PC-3 (cell line): ENCODE data around the gene IGF1. TPM values are rescaled to one million over a fixed set of nuclear protein-coding genes. Genes with fewer than 3 reads are reported as not detected.

Experiments used
- ATAC-seq: fragments of 200-7000 bp; cut with Tn5 transposase; 2 replicates; pipeline ENCODE4 v1.9.1; 2020; ENCODE audit warnings: mild to moderate bottlenecking, moderate library complexity
- BruUV-seq: library from RNA; stranded (reverse); fragments of 400-500 nt; replicated peaks from 2 replicates; lab custom pipeline; 2021; lab: Mats Ljungman, UMichigan
- CTCF ChIA-PET: fragments of 300-600 bp; sonication (Branson Sonifier 250); formaldehyde crosslinking; loops from one replicate; lab custom pipeline; 2022; ENCODE audit warnings: antibody characterized with exemption; lab: Charles Lee
- POLR2A ChIA-PET: fragments of 300-600 bp; sonication (Branson Sonifier 250); formaldehyde crosslinking; loops from one replicate; lab custom pipeline; 2022; ENCODE audit warnings: antibody characterized with exemption; ENCODE audit not compliant: unreplicated experiment; lab: Charles Lee
- DNase-seq: peaks from one replicate; pipeline ENCODE4 v3.0.0-alpha.2; 2015
- H2AFZ ChIP-seq: fragments of 300-600 bp; sonication (generic); 2 replicates; pipeline ENCODE4 v1.6.0; 2016; ENCODE audit warnings: antibody characterized with exemption, low read length
- H3F3A ChIP-seq: fragments of 300-600 bp; sonication (generic); one replicate; pipeline ENCODE4 v1.6.0; 2017; ENCODE audit warnings: antibody characterized with exemption, low read length, control low read depth, mild to moderate bottlenecking; ENCODE audit not compliant: unreplicated experiment
- H3K27ac ChIP-seq: fragments of 300-600 bp; sonication (generic); 2 replicates; pipeline ENCODE4 v1.5.1; 2016; ENCODE audit warnings: mild to moderate bottlenecking, low read length
- H3K27me3 ChIP-seq: fragments of 300-600 bp; sonication (generic); 2 replicates; pipeline ENCODE4 v1.6.1; 2016; ENCODE audit warnings: low read length, mixed read lengths
- H3K36me3 ChIP-seq: fragments of 300-600 bp; sonication (generic); 2 replicates; pipeline ENCODE4 v1.6.1; 2016; ENCODE audit warnings: low read depth, mixed run types, low read length, mixed read lengths
- H3K4me1 ChIP-seq: fragments of 300-600 bp; sonication (generic); 2 replicates; pipeline ENCODE4 v1.5.1; 2016; ENCODE audit warnings: low read length; ENCODE audit not compliant: insufficient read depth
- H3K4me2 ChIP-seq: fragments of 300-600 bp; sonication (generic); 2 replicates; pipeline ENCODE4 v1.6.0; 2016; ENCODE audit warnings: low read length
- H3K4me3 ChIP-seq: fragments of 300-600 bp; sonication (generic); 2 replicates; pipeline ENCODE4 v1.5.1; 2016; ENCODE audit warnings: mild to moderate bottlenecking, low read length, mixed read lengths
- H3K79me2 ChIP-seq: fragments of 300-600 bp; sonication (generic); 2 replicates; pipeline ENCODE4 v1.6.1; 2017; ENCODE audit warnings: low read length, mixed read lengths
- H3K9ac ChIP-seq: fragments of 300-600 bp; sonication (generic); 2 replicates; pipeline ENCODE4 v1.6.0; 2016; ENCODE audit warnings: mild to moderate bottlenecking, low read length
- H3K9me2 ChIP-seq: fragments of 300-600 bp; sonication (generic); replicated peaks from 2 replicates; pipeline ENCODE4 v1.6.1; 2016; ENCODE audit warnings: mixed run types, low read length, mixed read lengths
- H3K9me3 ChIP-seq: fragments of 300-600 bp; sonication (generic); 2 replicates; pipeline ENCODE4 v1.6.1; 2016; ENCODE audit warnings: low read length, mixed read lengths
- H4K20me1 ChIP-seq: fragments of 300-600 bp; sonication (generic); 2 replicates; pipeline ENCODE4 v1.6.1; 2016; ENCODE audit warnings: low read length, mixed read lengths
- EZH2 ChIP-seq: fragments of 300-600 bp; sonication (generic); IDR thresholded peaks from one replicate; pipeline ENCODE4 v1.6.1; 2017; ENCODE audit warnings: antibody characterized with exemption, mild to moderate bottlenecking, low read length; ENCODE audit not compliant: unreplicated experiment
- EZH2phosphoT487 ChIP-seq: fragments of 300-600 bp; sonication (generic); IDR thresholded peaks from 2 replicates; pipeline ENCODE4 v1.6.1; 2018; ENCODE audit warnings: mild to moderate bottlenecking, antibody characterized with exemption, low read length, borderline replicate concordance
- intact Hi-C: fragments of 100-400 bp; cut with micrococcal nuclease; formaldehyde crosslinking; loops from 2 replicates; pipeline ENCODE4 v1.9.0; 2023
- total RNA-seq: library from RNA; depleted of rRNA; stranded (reverse); fragments of >200 nt; gene quantifications from 2 replicates; pipeline ENCODE4 v1.2.3, GENCODE V29; 2014
- TF ChIP-seq, protein P1 (sequence below): fragments of 300-600 bp; sonication (generic); conservative IDR thresholded peaks from 2 replicates; pipeline ENCODE4 v1.5.1; 2017; ENCODE audit warnings: antibody characterized with exemption, low read depth, mild to moderate bottlenecking, low read length

Gene IGF1
- total RNA-seq, 1 experiment from 2014 or later, result not detected

DNA sequence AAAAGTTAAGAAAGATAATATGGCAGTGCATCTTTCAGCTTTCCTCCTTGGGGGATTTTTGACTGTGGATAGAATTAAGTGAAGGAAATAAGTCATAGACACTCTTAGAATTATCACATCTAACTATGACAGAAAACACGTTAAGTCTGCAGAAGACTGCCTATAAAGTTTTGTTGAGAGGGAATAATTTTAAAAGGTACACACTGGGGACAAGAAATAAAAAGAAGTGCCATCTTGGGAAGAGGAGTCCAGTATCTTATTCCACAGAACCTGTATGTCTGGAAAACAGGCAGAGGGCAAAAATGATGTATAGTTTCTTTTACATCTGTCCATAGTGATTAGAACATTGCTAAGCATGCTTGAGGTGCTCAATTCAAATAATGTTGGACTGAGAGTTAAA, 80.7 kb downstream of the IGF1 start:
- Histone ChIP-seq H3K4me2 (no peak overlapping the region), H3K79me2 (no peaks in the 10 kb centered on the region), H3K27me3 (no peaks in the 10 kb centered on the region), H3K4me1 (no peaks in the 10 kb centered on the region), H3K9ac (no peak overlapping the region), H3K9me3 (no peaks in the 10 kb centered on the region), H3F3A (no peaks in the 10 kb centered on the region), H3K4me3 (no peak overlapping the region), H3K27ac (no peak overlapping the region), H3K9me2 (no peaks in the 10 kb centered on the region), H3K36me3 (no peaks in the 10 kb centered on the region), H2AFZ (no peak overlapping the region), H4K20me1 (no peaks in the 10 kb centered on the region)
- ChIA-PET POLR2A (no interaction called here), CTCF (no interaction called here)
- ATAC-seq (no peak), DNase-seq (no peak)
- intact Hi-C loops, result no loop called here
- TF ChIP-seq, protein P1, sequence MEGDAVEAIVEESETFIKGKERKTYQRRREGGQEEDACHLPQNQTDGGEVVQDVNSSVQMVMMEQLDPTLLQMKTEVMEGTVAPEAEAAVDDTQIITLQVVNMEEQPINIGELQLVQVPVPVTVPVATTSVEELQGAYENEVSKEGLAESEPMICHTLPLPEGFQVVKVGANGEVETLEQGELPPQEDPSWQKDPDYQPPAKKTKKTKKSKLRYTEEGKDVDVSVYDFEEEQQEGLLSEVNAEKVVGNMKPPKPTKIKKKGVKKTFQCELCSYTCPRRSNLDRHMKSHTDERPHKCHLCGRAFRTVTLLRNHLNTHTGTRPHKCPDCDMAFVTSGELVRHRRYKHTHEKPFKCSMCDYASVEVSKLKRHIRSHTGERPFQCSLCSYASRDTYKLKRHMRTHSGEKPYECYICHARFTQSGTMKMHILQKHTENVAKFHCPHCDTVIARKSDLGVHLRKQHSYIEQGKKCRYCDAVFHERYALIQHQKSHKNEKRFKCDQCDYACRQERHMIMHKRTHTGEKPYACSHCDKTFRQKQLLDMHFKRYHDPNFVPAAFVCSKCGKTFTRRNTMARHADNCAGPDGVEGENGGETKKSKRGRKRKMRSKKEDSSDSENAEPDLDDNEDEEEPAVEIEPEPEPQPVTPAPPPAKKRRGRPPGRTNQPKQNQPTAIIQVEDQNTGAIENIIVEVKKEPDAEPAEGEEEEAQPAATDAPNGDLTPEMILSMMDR, result no peak
- TF ChIP-seq EZH2, result no peak
- TF ChIP-seq EZH2phosphoT487, result no peak
- no TSS peak for BruUV-seq

DNA sequence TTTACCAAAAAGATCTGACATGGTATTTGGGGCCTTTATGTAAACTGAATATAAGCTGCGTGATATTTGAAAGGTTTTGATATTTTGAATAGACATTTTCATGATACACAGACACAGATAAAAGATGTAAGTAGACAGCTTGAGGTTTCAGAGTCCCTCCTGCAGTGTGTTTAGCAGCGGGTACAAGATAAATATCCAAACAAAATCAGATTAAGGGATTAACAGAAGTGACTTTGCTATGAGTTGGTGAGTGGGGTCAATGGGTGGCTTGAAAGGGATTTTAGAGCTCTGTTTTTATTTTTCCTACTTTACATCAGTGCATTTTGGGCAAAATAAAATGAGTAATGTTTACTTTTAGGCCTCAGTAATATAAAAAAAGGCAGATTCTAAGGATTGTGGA, 84.1 kb downstream of the IGF1 start:
- H3K27ac ChIP-seq, result no peak overlapping the region
- no peaks in the 10 kb centered on the region for H3K79me2 ChIP-seq
- no peaks in the 10 kb centered on the region for H3K9me2 ChIP-seq
- ATAC-seq (no peak), DNase-seq (no peak)
- H3K27me3 ChIP-seq, result no peaks in the 10 kb centered on the region
- intact Hi-C loops, result no loop called here
- no peaks in the 10 kb centered on the region for H3K36me3 ChIP-seq
- H4K20me1 ChIP-seq, result no peaks in the 10 kb centered on the region
- ChIA-PET POLR2A (no interaction called here), CTCF (no interaction called here)
- H3K9me3 ChIP-seq, result no peaks in the 10 kb centered on the region
- TF ChIP-seq EZH2 (no peak), EZH2phosphoT487 (no peak)
- TF ChIP-seq, protein P1, result no peak
- H3K4me3 ChIP-seq, result no peak overlapping the region
- no peak overlapping the region for H3K4me2 ChIP-seq
- no peaks in the 10 kb centered on the region for H3K4me1 ChIP-seq
- no peak overlapping the region for H2AFZ ChIP-seq
- BruUV-seq, result no TSS peak
- no peaks in the 10 kb centered on the region for H3F3A ChIP-seq
- no peak overlapping the region for H3K9ac ChIP-seq

DNA sequence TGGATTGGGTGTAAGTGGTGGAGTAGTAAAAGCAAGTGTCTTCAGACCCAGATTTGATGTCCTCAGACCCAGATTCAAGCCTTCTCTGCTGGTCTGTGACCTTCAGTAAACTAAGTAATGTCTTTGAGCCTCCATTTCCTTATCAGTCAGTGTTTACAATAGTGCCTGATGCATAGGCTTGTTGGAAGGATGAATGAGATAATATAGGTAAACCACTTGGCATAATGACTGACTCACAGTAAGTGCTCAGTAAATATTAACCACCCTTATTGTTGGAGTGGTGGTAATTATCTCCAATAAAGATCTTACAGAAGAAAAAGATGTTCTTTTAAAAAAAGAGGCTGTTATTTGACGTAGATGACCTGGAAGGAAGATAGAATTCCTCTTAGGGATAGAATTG, 86.2 kb downstream of the IGF1 start:
- POLR2A ChIA-PET, result no interaction called here
- CTCF ChIA-PET, result no interaction called here
- Histone ChIP-seq H3K9ac (no peak overlapping the region), H4K20me1 (no peaks in the 10 kb centered on the region), H3K4me1 (no peaks in the 10 kb centered on the region), H2AFZ (no peak overlapping the region), H3K9me2 (no peaks in the 10 kb centered on the region), H3K27ac (no peak overlapping the region), H3K79me2 (no peaks in the 10 kb centered on the region), H3F3A (no peaks in the 10 kb centered on the region), H3K9me3 (peaks cover 3% of the 10 kb centered on the region; the same call in 1 of the 2 replicates), H3K27me3 (no peaks in the 10 kb centered on the region), H3K4me2 (no peak overlapping the region), H3K36me3 (no peaks in the 10 kb centered on the region), H3K4me3 (no peak overlapping the region)
- intact Hi-C loops, result no loop called here
- BruUV-seq, result no TSS peak
- no peak for DNase-seq
- ATAC-seq, result no peak
- TF ChIP-seq, protein P1, result no peak
- TF ChIP-seq EZH2phosphoT487 (no peak), EZH2 (no peak)
